Measurements from ENCODE around the gene KCNIP4. TPM values are rescaled to one million over a fixed set of nuclear protein-coding genes. Genes with fewer than 3 reads are reported as not detected.

KCNIP4 gene
- total RNA-seq, 4 donors from 2014 or later = 2.5 TPM; not detected in 2

- Histone ChIP-seq H3K9me3 (no peaks in the 10 kb centered on the region), H3K4me1 (no peaks in the 10 kb centered on the region), H3K36me3 (no peaks in the 10 kb centered on the region), H3K4me3 (no peak overlapping the region), H3K27me3 (no peaks in the 10 kb centered on the region), H3K27ac (no peak overlapping the region)
- DNase-seq = no peak
- TF ChIP-seq POLR2AphosphoS5 (IDR thresholded peaks at IDR 0.05) (no peak), POLR2A (IDR thresholded peaks at IDR 0.05) (no peak), EP300 (IDR thresholded peaks at IDR 0.05; ENCODE audit: low read depth) (no peak), CTCF (IDR thresholded peaks at IDR 0.05) (no peak)
- WGBS, 2 donors (ENCODE audit: low coverage in 1 of 2) = 78 to 90% methylated on average over 2 to 3 of the region's 3 CpGs
- intact Hi-C loops (cut with DNase I; ENCODE audit: low total_unique reads) (loop anchor here (5.0 kb wide), 1 partner anchor 816 kb away; no protein-coding TSS in a partner anchor), in situ Hi-C loops (cut with MboI; ENCODE audit: low pct_ligation_motif_present in 1 of 4, low pct_unique_long_range_greater_than_20kb in 1 of 4, low sequenced_read_pairs in 3 of 4) (no loop called here)
Measured at GRCh38 chr4:21380861-21381260, 567.7 kb downstream of the KCNIP4 start.

GRCh38 chr4:21377046-21377445 lies 571.5 kb downstream of the KCNIP4 start:
- 80 to 85% methylated on average over 2 of the region's 2 CpGs for WGBS, 2 donors (ENCODE audit: low coverage in 1 of 2)

GRCh38 chr4:21376176-21376575 lies 572.4 kb downstream of the KCNIP4 start:
- intact Hi-C loops (cut with DNase I; ENCODE audit: low total_unique reads) = no loop called here
- Histone ChIP-seq H3K4me3 (no peak overlapping the region), H3K36me3 (no peaks in the 10 kb centered on the region), H3K4me1 (no peaks in the 10 kb centered on the region), H3K27ac (no peak overlapping the region), H3K9me3 (peaks cover 0 to 3% of the 10 kb centered on the region in 2 donors), H3K27me3 (no peaks in the 10 kb centered on the region)
- 71 to 75% methylated on average over 3 of the region's 3 CpGs for WGBS, 2 donors (ENCODE audit: low coverage in 1 of 2)
- no peak for TF ChIP-seq POLR2A (IDR thresholded peaks at IDR 0.05)
- no peak for TF ChIP-seq EP300 (IDR thresholded peaks at IDR 0.05; ENCODE audit: low read depth)
- no peak for TF ChIP-seq POLR2AphosphoS5 (IDR thresholded peaks at IDR 0.05)
- no peak for TF ChIP-seq CTCF (IDR thresholded peaks at IDR 0.05)
- in situ Hi-C loops (cut with MboI; ENCODE audit: low pct_ligation_motif_present in 1 of 4, low pct_unique_long_range_greater_than_20kb in 1 of 4, low sequenced_read_pairs in 3 of 4) = no loop called here
- DNase-seq = no peak

More at GRCh38 chr4:21377046-21377445, 571.5 kb downstream of the KCNIP4 start:
- no peak for DNase-seq
- TF ChIP-seq POLR2A (IDR thresholded peaks at IDR 0.05) = no peak
- no peak for TF ChIP-seq POLR2AphosphoS5 (IDR thresholded peaks at IDR 0.05)
- TF ChIP-seq EP300 (IDR thresholded peaks at IDR 0.05; ENCODE audit: low read depth) = no peak
- no peak for TF ChIP-seq CTCF (IDR thresholded peaks at IDR 0.05)
- Histone ChIP-seq H3K27ac (no peak overlapping the region), H3K27me3 (no peaks in the 10 kb centered on the region), H3K9me3 (peaks cover 0 to 3% of the 10 kb centered on the region in 2 donors), H3K4me3 (no peak overlapping the region), H3K36me3 (no peaks in the 10 kb centered on the region), H3K4me1 (no peaks in the 10 kb centered on the region)
- intact Hi-C loops (cut with DNase I; ENCODE audit: low total_unique reads) (no loop called here), in situ Hi-C loops (cut with MboI; ENCODE audit: low pct_ligation_motif_present in 1 of 4, low pct_unique_long_range_greater_than_20kb in 1 of 4, low sequenced_read_pairs in 3 of 4) (no loop called here)

GRCh38 chr4:21374641-21375368 lies 573.8 kb downstream of the KCNIP4 start:
- Histone ChIP-seq H3K4me3 (no peak overlapping the region), H3K27me3 (no peaks in the 10 kb centered on the region), H3K9me3 (peaks cover 0 to 3% of the 10 kb centered on the region in 2 donors), H3K36me3 (no peaks in the 10 kb centered on the region), H3K4me1 (no peaks in the 10 kb centered on the region), H3K27ac (no peak overlapping the region)
- in situ Hi-C loops (cut with MboI; ENCODE audit: low pct_ligation_motif_present in 1 of 4, low pct_unique_long_range_greater_than_20kb in 1 of 4, low sequenced_read_pairs in 3 of 4) = no loop called here
- intact Hi-C loops (cut with DNase I; ENCODE audit: low total_unique reads) = no loop called here
- no peak for TF ChIP-seq POLR2AphosphoS5 (IDR thresholded peaks at IDR 0.05)
- TF ChIP-seq CTCF (IDR thresholded peaks at IDR 0.05) = no peak
- TF ChIP-seq POLR2A (IDR thresholded peaks at IDR 0.05) = no peak
- TF ChIP-seq EP300 (IDR thresholded peaks at IDR 0.05; ENCODE audit: low read depth) = no peak
- 77 to 81% methylated on average over 2 of the region's 2 CpGs for WGBS, 2 donors (ENCODE audit: low coverage in 1 of 2)
- no peak for DNase-seq

Data from transverse colon (tissue), 4 donors.